Gastrocnemius medialis (tissue), 4 donors: ENCODE data around the gene GNAI1. TPM values are rescaled to one million over a fixed set of nuclear protein-coding genes. Genes with fewer than 3 reads are reported as not detected.

Experiments used
- ATAC-seq, 2 donors: fragments of 150-250 bp; one replicate each; pipeline ENCODE4 v1.9.1; 2016
- DNase-seq, 2 donors: peaks; one replicate each; pipeline ENCODE4 v3.0.0-alpha.2; 2019
- H3K27ac ChIP-seq, 4 donors: fragments of 200-600 bp; sonication (generic); 1 replicate in 1 of 4; 2 replicates in 3 of 4; pipeline ENCODE4 v1.5.1; 2016 to 2018; ENCODE audit warnings: mild to moderate bottlenecking in 2 of 4, moderate library complexity in 1 of 4
- H3K27me3 ChIP-seq, 3 donors: fragments of 200-600 bp; sonication (generic) in 2 of 3; 1 replicate in 1 of 3; 2 replicates in 2 of 3; pipeline versions ENCODE4 v1.5.1 to v1.6.0; 2016 to 2019; ENCODE audit warnings: mild to moderate bottlenecking in 1 of 3, moderate library complexity in 1 of 3
- H3K36me3 ChIP-seq, 2 donors: fragments of 200-600 bp; sonication (generic) in 1 of 2; one replicate each; pipeline ENCODE4 v1.5.1; 2017 to 2018
- H3K4me1 ChIP-seq, 2 donors: fragments of 200-600 bp; sonication (generic) in 1 of 2; one replicate each; pipeline ENCODE4 v1.5.1; 2016 to 2017; ENCODE audit warnings: mild to moderate bottlenecking in 2 of 2
- H3K4me3 ChIP-seq, 4 donors: fragments of 200-600 bp; sonication (generic) in 3 of 4; 1 replicate in 1 of 4; 2 replicates in 3 of 4; pipeline ENCODE4 v1.5.1; 2016 to 2019; ENCODE audit warnings: mild to moderate bottlenecking in 2 of 4
- H3K9me3 ChIP-seq, 3 donors: fragments of 200-600 bp; sonication (generic) in 2 of 3; 1 replicate in 1 of 3; 2 replicates in 2 of 3; pipeline ENCODE4 v1.5.1; 2016 to 2019
- CTCF ChIP-seq, 5 experiments: fragments of 450-650 bp in 3 of 5; fragments of 200-600 bp in 2 of 5; sonication (generic) in 2 of 5; IDR thresholded peaks in 4 of 5; conservative IDR thresholded peaks in 1 of 5; 1 replicate in 4 of 5; 2 replicates in 1 of 5; pipeline ENCODE4 v1.5.1; 2016 to 2019; ENCODE audit warnings: antibody characterized with exemption in 5 of 5, mild to moderate bottlenecking in 3 of 5, moderate library complexity in 3 of 5
- POLR2A ChIP-seq, 2 donors: fragments of 450-650 bp; IDR thresholded peaks; one replicate each; pipeline ENCODE4 v1.6.1; 2017; ENCODE audit warnings: antibody characterized with exemption in 2 of 2, mild to moderate bottlenecking in 2 of 2, moderate library complexity in 2 of 2
- in situ Hi-C, 4 donors: fragments of 200-750 bp; cut with MboI; loops; one replicate each; pipeline versions ENCODE4 v1.15.0 to v1.8.0; 2017; ENCODE audit warnings: low sequenced_read_pairs in 4 of 4
- intact Hi-C: fragments of 100-400 bp; cut with DNase I; formaldehyde crosslinking; loops from one replicate; pipeline ENCODE4 v1.15.1; 2023; ENCODE audit warnings: low total_unique reads
- total RNA-seq, 4 donors: library from RNA; depleted of rRNA; stranded (reverse); fragments of >200 nt; gene quantifications; one replicate each; pipeline versions ENCODE4 v1.1.0 to v1.2.3, GENCODE V29; 2016

Gene GNAI1
- total RNA-seq, 4 donors from 2014 or later, result 6.5 to 13.0 (median 8.3) TPM

GRCh38 chr7:80141376-80141775 is 6.7 kb downstream of the GNAI1 start:
- no peak overlapping the region for H3K27ac ChIP-seq
- TF ChIP-seq CTCF (IDR thresholded peaks at IDR 0.05 in 4 of 5, conservative IDR thresholded peaks at IDR 0.05 in 1 of 5) (no peak), POLR2A (IDR thresholded peaks at IDR 0.05) (no peak)
- H3K36me3 ChIP-seq, result no peaks in the 10 kb centered on the region
- H3K4me1 ChIP-seq, result peaks cover 5% of the 10 kb centered on the region in 2 donors
- no peaks in the 10 kb centered on the region for H3K27me3 ChIP-seq
- in situ Hi-C loops (no loop called here), intact Hi-C loops (no loop called here)
- H3K4me3 ChIP-seq, result no peak overlapping the region
- DNase-seq, result no peak
- no peak for ATAC-seq
- no peaks in the 10 kb centered on the region for H3K9me3 ChIP-seq

GRCh38 chr7:80142853-80143580 is 8.4 kb downstream of the GNAI1 start:
- TF ChIP-seq CTCF (IDR thresholded peaks at IDR 0.05 in 4 of 5, conservative IDR thresholded peaks at IDR 0.05 in 1 of 5) (no peak), POLR2A (IDR thresholded peaks at IDR 0.05) (no peak)
- Histone ChIP-seq H3K4me1 (no peaks in the 10 kb centered on the region), H3K4me3 (no peak overlapping the region), H3K27ac (no peak overlapping the region), H3K9me3 (no peaks in the 10 kb centered on the region), H3K27me3 (no peaks in the 10 kb centered on the region), H3K36me3 (no peaks in the 10 kb centered on the region)
- no peak for DNase-seq
- in situ Hi-C loops (no loop called here), intact Hi-C loops (no loop called here)
- no peak for ATAC-seq

GRCh38 chr7:80145780-80146422 is 11.3 kb downstream of the GNAI1 start:
- Histone ChIP-seq H3K27me3 (no peaks in the 10 kb centered on the region), H3K36me3 (no peaks in the 10 kb centered on the region), H3K4me3 (no peak overlapping the region), H3K9me3 (no peaks in the 10 kb centered on the region), H3K27ac (no peak overlapping the region), H3K4me1 (no peaks in the 10 kb centered on the region)
- TF ChIP-seq CTCF (IDR thresholded peaks at IDR 0.05 in 4 of 5, conservative IDR thresholded peaks at IDR 0.05 in 1 of 5) (no peak), POLR2A (IDR thresholded peaks at IDR 0.05) (no peak)
- intact Hi-C loops (no loop called here), in situ Hi-C loops (no loop called here)
- no peak for ATAC-seq
- no peak for DNase-seq

GRCh38 chr7:80146545-80147182 is 12.0 kb downstream of the GNAI1 start:
- Histone ChIP-seq H3K27ac (no peak overlapping the region), H3K4me3 (no peak overlapping the region), H3K4me1 (no peaks in the 10 kb centered on the region), H3K36me3 (no peaks in the 10 kb centered on the region), H3K9me3 (no peaks in the 10 kb centered on the region), H3K27me3 (no peaks in the 10 kb centered on the region)
- DNase-seq (no peak), ATAC-seq (no peak)
- TF ChIP-seq CTCF (IDR thresholded peaks at IDR 0.05 in 4 of 5, conservative IDR thresholded peaks at IDR 0.05 in 1 of 5) (no peak), POLR2A (IDR thresholded peaks at IDR 0.05) (no peak)
- in situ Hi-C loops, result no loop called here
- intact Hi-C loops, result no loop called here
